Measurements from ENCODE around the gene CHTF18.
"Not testable (repeated sequence)": the region's sequence is repeated elsewhere in the genome, so short reads cannot be mapped to it uniquely, and the experiment has no call there.

DNA sequence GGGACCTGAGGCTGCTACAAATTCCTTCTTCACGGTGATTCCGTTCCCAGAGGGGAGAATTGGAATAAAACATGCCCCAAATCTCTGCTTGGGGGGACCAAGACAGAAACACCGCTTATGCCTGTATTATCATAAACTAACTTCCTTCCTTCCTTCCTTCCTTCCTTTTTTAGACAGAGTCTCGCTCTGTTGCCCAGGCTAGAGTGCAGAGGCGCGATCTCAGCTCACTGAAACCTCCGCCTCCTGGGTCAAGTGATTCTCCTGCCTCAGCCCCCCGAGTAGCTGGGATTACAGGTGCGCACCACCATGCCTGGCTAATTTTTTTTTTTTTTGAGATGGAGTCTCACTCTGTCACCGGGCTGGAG is 31.6 kb downstream of the CHTF18 start:
- TF ChIP-seq, protein P1, sequence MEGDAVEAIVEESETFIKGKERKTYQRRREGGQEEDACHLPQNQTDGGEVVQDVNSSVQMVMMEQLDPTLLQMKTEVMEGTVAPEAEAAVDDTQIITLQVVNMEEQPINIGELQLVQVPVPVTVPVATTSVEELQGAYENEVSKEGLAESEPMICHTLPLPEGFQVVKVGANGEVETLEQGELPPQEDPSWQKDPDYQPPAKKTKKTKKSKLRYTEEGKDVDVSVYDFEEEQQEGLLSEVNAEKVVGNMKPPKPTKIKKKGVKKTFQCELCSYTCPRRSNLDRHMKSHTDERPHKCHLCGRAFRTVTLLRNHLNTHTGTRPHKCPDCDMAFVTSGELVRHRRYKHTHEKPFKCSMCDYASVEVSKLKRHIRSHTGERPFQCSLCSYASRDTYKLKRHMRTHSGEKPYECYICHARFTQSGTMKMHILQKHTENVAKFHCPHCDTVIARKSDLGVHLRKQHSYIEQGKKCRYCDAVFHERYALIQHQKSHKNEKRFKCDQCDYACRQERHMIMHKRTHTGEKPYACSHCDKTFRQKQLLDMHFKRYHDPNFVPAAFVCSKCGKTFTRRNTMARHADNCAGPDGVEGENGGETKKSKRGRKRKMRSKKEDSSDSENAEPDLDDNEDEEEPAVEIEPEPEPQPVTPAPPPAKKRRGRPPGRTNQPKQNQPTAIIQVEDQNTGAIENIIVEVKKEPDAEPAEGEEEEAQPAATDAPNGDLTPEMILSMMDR (tag by site-specific recombination; IDR thresholded peaks at IDR 0.05) = not testable (repeated sequence)
- TF ChIP-seq ZNF302 (tag by site-specific recombination; IDR thresholded peaks at IDR 0.05; ENCODE audit: low read depth); ZNF529 (tag by site-specific recombination; IDR thresholded peaks at IDR 0.05; ENCODE audit: insufficient replicate concordance); ZNF132 (tag by site-specific recombination; IDR thresholded peaks at IDR 0.05; ENCODE audit: borderline replicate concordance); KLF1 (tag by site-specific recombination; IDR thresholded peaks at IDR 0.05); ZNF621 (tag by site-specific recombination; IDR thresholded peaks at IDR 0.05); ZNF660 (tag by site-specific recombination; IDR thresholded peaks at IDR 0.05); ZBTB21 (tag by site-specific recombination; IDR thresholded peaks at IDR 0.05); MEIS1 (CRISPR knock-in tag; IDR thresholded peaks at IDR 0.05; ENCODE audit: borderline replicate concordance): not testable (repeated sequence)
- TF ChIP-seq, protein P2, sequence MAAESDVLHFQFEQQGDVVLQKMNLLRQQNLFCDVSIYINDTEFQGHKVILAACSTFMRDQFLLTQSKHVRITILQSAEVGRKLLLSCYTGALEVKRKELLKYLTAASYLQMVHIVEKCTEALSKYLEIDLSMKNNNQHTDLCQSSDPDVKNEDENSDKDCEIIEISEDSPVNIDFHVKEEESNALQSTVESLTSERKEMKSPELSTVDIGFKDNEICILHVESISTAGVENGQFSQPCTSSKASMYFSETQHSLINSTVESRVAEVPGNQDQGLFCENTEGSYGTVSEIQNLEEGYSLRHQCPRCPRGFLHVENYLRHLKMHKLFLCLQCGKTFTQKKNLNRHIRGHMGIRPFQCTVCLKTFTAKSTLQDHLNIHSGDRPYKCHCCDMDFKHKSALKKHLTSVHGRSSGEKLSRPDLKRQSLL (tag by site-specific recombination; IDR thresholded peaks at IDR 0.05) = not testable (repeated sequence)
- TF ChIP-seq, protein P3, sequence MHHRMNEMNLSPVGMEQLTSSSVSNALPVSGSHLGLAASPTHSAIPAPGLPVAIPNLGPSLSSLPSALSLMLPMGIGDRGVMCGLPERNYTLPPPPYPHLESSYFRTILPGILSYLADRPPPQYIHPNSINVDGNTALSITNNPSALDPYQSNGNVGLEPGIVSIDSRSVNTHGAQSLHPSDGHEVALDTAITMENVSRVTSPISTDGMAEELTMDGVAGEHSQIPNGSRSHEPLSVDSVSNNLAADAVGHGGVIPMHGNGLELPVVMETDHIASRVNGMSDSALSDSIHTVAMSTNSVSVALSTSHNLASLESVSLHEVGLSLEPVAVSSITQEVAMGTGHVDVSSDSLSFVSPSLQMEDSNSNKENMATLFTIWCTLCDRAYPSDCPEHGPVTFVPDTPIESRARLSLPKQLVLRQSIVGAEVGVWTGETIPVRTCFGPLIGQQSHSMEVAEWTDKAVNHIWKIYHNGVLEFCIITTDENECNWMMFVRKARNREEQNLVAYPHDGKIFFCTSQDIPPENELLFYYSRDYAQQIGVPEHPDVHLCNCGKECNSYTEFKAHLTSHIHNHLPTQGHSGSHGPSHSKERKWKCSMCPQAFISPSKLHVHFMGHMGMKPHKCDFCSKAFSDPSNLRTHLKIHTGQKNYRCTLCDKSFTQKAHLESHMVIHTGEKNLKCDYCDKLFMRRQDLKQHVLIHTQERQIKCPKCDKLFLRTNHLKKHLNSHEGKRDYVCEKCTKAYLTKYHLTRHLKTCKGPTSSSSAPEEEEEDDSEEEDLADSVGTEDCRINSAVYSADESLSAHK (tag by site-specific recombination; IDR thresholded peaks at IDR 0.05) = not testable (repeated sequence)
- TF ChIP-seq, protein P4, sequence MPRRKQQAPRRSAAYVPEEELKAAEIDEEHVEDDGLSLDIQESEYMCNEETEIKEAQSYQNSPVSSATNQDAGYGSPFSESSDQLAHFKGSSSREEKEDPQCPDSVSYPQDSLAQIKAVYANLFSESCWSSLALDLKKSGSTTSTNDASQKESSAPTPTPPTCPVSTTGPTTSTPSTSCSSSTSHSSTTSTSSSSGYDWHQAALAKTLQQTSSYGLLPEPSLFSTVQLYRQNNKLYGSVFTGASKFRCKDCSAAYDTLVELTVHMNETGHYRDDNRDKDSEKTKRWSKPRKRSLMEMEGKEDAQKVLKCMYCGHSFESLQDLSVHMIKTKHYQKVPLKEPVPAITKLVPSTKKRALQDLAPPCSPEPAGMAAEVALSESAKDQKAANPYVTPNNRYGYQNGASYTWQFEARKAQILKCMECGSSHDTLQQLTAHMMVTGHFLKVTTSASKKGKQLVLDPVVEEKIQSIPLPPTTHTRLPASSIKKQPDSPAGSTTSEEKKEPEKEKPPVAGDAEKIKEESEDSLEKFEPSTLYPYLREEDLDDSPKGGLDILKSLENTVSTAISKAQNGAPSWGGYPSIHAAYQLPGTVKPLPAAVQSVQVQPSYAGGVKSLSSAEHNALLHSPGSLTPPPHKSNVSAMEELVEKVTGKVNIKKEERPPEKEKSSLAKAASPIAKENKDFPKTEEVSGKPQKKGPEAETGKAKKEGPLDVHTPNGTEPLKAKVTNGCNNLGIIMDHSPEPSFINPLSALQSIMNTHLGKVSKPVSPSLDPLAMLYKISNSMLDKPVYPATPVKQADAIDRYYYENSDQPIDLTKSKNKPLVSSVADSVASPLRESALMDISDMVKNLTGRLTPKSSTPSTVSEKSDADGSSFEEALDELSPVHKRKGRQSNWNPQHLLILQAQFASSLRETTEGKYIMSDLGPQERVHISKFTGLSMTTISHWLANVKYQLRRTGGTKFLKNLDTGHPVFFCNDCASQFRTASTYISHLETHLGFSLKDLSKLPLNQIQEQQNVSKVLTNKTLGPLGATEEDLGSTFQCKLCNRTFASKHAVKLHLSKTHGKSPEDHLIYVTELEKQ (tag by site-specific recombination; IDR thresholded peaks at IDR 0.05; ENCODE audit: borderline replicate concordance) = not testable (repeated sequence)
